Upper lobe of right lung (tissue), 1 donor: ENCODE measurements around the gene TMEM38B. TPM values are rescaled to one million over a fixed set of nuclear protein-coding genes. Genes with fewer than 3 reads are reported as not detected.
A peak's percentile ranks its signal among the peaks of the same experiment; 100 is the strongest.

Experiments
- ATAC-seq: fragments of 200-7000 bp; cut with Tn5 transposase; one replicate; pipeline ENCODE4 v1.9.1; 2020; ENCODE audit warnings: mild to moderate bottlenecking, moderate library complexity
- DNase-seq: peaks from one replicate; pipeline ENCODE4 v3.0.0-alpha.2; 2020
- H3K27ac ChIP-seq: fragments of 200-600 bp; one replicate; pipeline ENCODE4 v1.8.0; 2022
- H3K27me3 ChIP-seq: fragments of 200-600 bp; one replicate; pipeline ENCODE4 v1.8.0; 2022; ENCODE audit warnings: mild to moderate bottlenecking
- H3K36me3 ChIP-seq: fragments of 200-600 bp; one replicate; pipeline ENCODE4 v1.8.0; 2022
- H3K4me1 ChIP-seq: fragments of 200-600 bp; one replicate; pipeline ENCODE4 v1.8.0; 2022
- H3K4me3 ChIP-seq: fragments of 200-600 bp; one replicate; pipeline ENCODE4 v1.8.0; 2022; ENCODE audit warnings: mild to moderate bottlenecking
- H3K9me3 ChIP-seq: fragments of 200-600 bp; one replicate; pipeline ENCODE4 v1.8.0; 2022
- CTCF ChIP-seq: fragments of 200-600 bp; IDR thresholded peaks from one replicate; pipeline ENCODE4 v1.8.0; 2022; ENCODE audit warnings: antibody characterized with exemption
- intact Hi-C: fragments of 100-400 bp; cut with DNase I; formaldehyde crosslinking; loops from one replicate; pipeline ENCODE4 v1.11.0; 2022
- total RNA-seq: library from RNA; stranded (reverse); fragmentation: NEBNext Ultra II Directional; extraction: Animal tissue kit (Norgen Biotek cat#: 25700); gene quantifications from one replicate; pipeline ENCODE4 v1.2.1, GENCODE V29; 2021
- donor health status: DM: no; HTN: yes; CAD: no; lungs with severe emphysema.

Gene TMEM38B
- total RNA-seq, 1 donor from 2014 or later: 15.9 TPM

DNA sequence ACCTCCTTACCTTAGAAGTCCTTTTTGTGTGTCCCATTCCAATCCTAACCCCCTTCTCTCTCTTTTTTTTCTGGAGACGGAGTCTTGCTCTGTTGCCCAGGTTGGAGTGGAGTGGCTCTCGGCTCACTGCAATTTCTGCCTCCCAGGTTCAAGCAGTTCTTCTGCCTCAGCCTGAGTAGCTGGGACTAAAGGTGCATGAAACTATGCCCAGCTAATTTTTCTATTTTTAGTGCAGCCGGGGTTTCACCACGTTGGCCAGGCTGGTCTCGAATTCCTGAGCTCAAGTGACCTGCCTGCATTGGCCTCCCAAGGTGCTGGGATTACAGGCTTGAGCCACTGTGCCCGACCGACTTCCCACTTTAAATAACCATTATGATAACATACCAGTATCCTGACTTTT lies 17.5 kb downstream of the TMEM38B start:
- Histone ChIP-seq H3K9me3 (no peaks in the 10 kb centered on the region), H3K27ac (no peak overlapping the region), H3K36me3 (no peaks in the 10 kb centered on the region), H3K4me3 (no peak overlapping the region), H3K4me1 (no peaks in the 10 kb centered on the region), H3K27me3 (no peaks in the 10 kb centered on the region)
- no peak for TF ChIP-seq CTCF
- no peak for ATAC-seq
- DNase-seq: no peak
- intact Hi-C loops: no loop called here

DNA sequence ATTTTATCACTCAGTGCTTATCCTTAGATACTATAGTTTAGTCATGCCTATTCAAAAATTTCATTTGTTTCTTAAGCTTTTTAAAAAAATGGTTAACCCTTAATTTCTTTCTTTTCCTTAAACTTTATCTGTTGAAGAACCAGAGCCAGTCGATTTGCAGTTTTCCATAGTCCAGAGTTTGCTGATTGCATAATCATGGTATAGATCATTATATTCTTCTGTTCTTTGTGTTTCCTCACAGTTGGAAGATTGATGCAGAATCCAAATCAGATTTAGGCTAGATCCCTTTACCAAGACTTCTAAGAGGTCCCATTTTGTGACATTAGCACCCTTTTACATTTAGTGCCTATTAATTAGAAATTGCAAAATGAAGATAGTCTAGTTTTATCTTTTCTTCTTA lies 18.0 kb downstream of the TMEM38B start:
- TF ChIP-seq CTCF: no peak
- Histone ChIP-seq H3K27me3 (no peaks in the 10 kb centered on the region), H3K4me1 (no peaks in the 10 kb centered on the region), H3K36me3 (no peaks in the 10 kb centered on the region), H3K27ac (no peak overlapping the region), H3K4me3 (no peak overlapping the region), H3K9me3 (no peaks in the 10 kb centered on the region)
- intact Hi-C loops: no loop called here
- DNase-seq (no peak), ATAC-seq (no peak)

GRCh38 chr9:105712773-105713172 lies 18.4 kb downstream of the TMEM38B start:
- TF ChIP-seq CTCF: no peak

DNA sequence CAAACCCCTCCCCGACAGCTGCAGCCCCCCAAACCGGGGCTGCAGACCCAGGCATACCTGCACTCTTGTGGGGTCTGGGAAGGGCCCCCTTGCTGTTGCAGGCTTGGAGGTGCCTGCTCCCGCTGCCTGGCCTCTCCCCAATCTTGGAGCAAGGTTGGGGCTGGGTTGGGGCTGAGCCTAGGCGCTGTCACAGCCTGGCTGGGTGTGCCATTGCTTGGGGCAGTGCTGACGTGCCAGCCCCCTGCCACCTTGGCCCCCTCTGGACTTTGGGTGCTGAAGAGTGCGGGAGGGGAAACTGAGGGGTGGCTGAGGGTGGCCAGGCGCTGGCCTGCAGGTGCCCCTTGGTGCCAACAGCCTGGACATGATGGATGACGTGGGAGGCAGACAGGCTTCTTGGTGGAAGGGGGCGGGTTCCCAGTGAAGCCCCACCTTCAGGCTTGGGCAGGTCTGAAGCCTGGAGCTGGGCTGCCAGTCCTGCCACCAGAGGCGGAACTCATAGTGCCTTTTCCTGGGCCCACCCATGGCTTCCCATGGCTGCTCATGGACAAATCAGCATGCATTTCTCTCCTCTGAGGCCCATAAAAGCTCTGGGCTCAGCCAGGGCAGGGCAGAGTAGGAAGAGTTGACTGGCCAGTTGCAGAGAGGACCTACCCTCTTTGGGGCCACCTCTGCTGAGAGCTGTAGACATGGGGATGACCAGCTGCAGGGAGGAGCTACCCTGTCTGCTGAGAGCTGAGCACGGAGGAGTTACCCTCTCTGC lies 19.1 kb downstream of the TMEM38B start:
- no peaks in the 10 kb centered on the region for H3K4me1 ChIP-seq
- H3K9me3 ChIP-seq: no peaks in the 10 kb centered on the region
- ATAC-seq (peak; percentile 24), DNase-seq (no peak)
- no peak for TF ChIP-seq CTCF
- no peaks in the 10 kb centered on the region for H3K36me3 ChIP-seq
- intact Hi-C loops: no loop called here
- H3K4me3 ChIP-seq: no peak overlapping the region
- H3K27me3 ChIP-seq: no peaks in the 10 kb centered on the region
- no peak overlapping the region for H3K27ac ChIP-seq

More at GRCh38 chr9:105712773-105713172, 18.4 kb downstream of the TMEM38B start:
- no peak for DNase-seq
- Histone ChIP-seq H3K27me3 (no peaks in the 10 kb centered on the region), H3K36me3 (no peaks in the 10 kb centered on the region), H3K4me1 (no peaks in the 10 kb centered on the region), H3K27ac (no peak overlapping the region), H3K9me3 (no peaks in the 10 kb centered on the region), H3K4me3 (no peak overlapping the region)
- intact Hi-C loops: no loop called here
- peak; percentile 32 for ATAC-seq

- intact Hi-C loops: no loop called here
- no peak overlapping the region for H3K27ac ChIP-seq
Measured at GRCh38 chr9:105714020-105714331, 19.6 kb downstream of the TMEM38B start.

More at GRCh38 chr9:105714020-105714331, 19.6 kb downstream of the TMEM38B start:
- no peak for TF ChIP-seq CTCF
- Histone ChIP-seq H3K4me1 (no peaks in the 10 kb centered on the region), H3K9me3 (no peaks in the 10 kb centered on the region), H3K36me3 (no peaks in the 10 kb centered on the region), H3K4me3 (no peak overlapping the region), H3K27me3 (no peaks in the 10 kb centered on the region)
- ATAC-seq (no peak), DNase-seq (no peak)
